ENCODE measurements around the gene SUPT5H.

Gene SUPT5H

GRCh38 chr19:39524495-39524894 is 79.1 kb downstream of the SUPT5H start:
- no peak overlapping the region for H3K4me3 ChIP-seq (ENCODE audit: insufficient read depth, low read length, poor library complexity, severe bottlenecking)
- no peak overlapping the region for H2AFZ ChIP-seq (ENCODE audit: low read depth, low read length, severe bottlenecking)
- TF ChIP-seq EZH2phosphoT487 (conservative IDR thresholded peaks at IDR 0.05; ENCODE audit: low read length) (no peak), CTCF (IDR thresholded peaks at IDR 0.05; ENCODE audit: insufficient read depth, low read length, poor library complexity, severe bottlenecking) (no peak)

GRCh38 chr19:39525205-39525604 is 79.8 kb downstream of the SUPT5H start:
- TF ChIP-seq EZH2phosphoT487 (conservative IDR thresholded peaks at IDR 0.05; ENCODE audit: low read length) (no peak), CTCF (IDR thresholded peaks at IDR 0.05; ENCODE audit: insufficient read depth, low read length, poor library complexity, severe bottlenecking) (no peak)
- no peak overlapping the region for H3K4me2 ChIP-seq (ENCODE audit: low read depth, low read length, poor library complexity, severe bottlenecking)
- no peaks in the 10 kb centered on the region for H3K27me3 ChIP-seq (ENCODE audit: low read length)
- H3K9ac ChIP-seq (ENCODE audit: low read length), result no peak overlapping the region
- no peaks in the 10 kb centered on the region; the same call in 1 of the 2 replicates for H3K36me3 ChIP-seq (ENCODE audit: low read length)
- H3K9me3 ChIP-seq (ENCODE audit: insufficient read depth, low read length), result no peaks in the 10 kb centered on the region
- H3K79me2 ChIP-seq (ENCODE audit: insufficient read depth, low read length), result no peaks in the 10 kb centered on the region
- H3K4me3 ChIP-seq (ENCODE audit: insufficient read depth, low read length, poor library complexity, severe bottlenecking), result no peak overlapping the region
- H2AFZ ChIP-seq (ENCODE audit: low read depth, low read length, severe bottlenecking), result no peak overlapping the region
- H3F3A ChIP-seq (ENCODE audit: insufficient read depth), result no peaks in the 10 kb centered on the region; the same call in 1 of the 2 replicates
- no peaks in the 10 kb centered on the region for H3K9me2 ChIP-seq (replicated peaks; ENCODE audit: insufficient read depth, low read length)
- no peak overlapping the region for H3K27ac ChIP-seq (ENCODE audit: low read depth, low read length)
- H4K20me1 ChIP-seq (ENCODE audit: low read depth, low read length), result no peaks in the 10 kb centered on the region

More at GRCh38 chr19:39524495-39524894, 79.1 kb downstream of the SUPT5H start:
- Histone ChIP-seq H3K36me3 (ENCODE audit: low read length) (no peaks in the 10 kb centered on the region; the same call in 1 of the 2 replicates), H3K79me2 (ENCODE audit: insufficient read depth, low read length) (no peaks in the 10 kb centered on the region), H3F3A (ENCODE audit: insufficient read depth) (no peaks in the 10 kb centered on the region; the same call in 1 of the 2 replicates), H3K9me3 (ENCODE audit: insufficient read depth, low read length) (no peaks in the 10 kb centered on the region), H3K9me2 (replicated peaks; ENCODE audit: insufficient read depth, low read length) (no peaks in the 10 kb centered on the region), H3K27ac (ENCODE audit: low read depth, low read length) (no peak overlapping the region), H4K20me1 (ENCODE audit: low read depth, low read length) (no peaks in the 10 kb centered on the region), H3K27me3 (ENCODE audit: low read length) (no peaks in the 10 kb centered on the region), H3K4me2 (ENCODE audit: low read depth, low read length, poor library complexity, severe bottlenecking) (no peak overlapping the region), H3K9ac (ENCODE audit: low read length) (no peak overlapping the region)
